Hepatocyte (in vitro differentiated cells): Measurements from ENCODE around the gene PMPCA. TPM values are rescaled to one million over a fixed set of nuclear protein-coding genes. Genes with fewer than 3 reads are reported as not detected.

Experiments used
- DNase-seq: peaks from one replicate; pipeline ENCODE4 v3.0.0-alpha.2; 2016; ENCODE audit warnings: low spot score
- H2AFZ ChIP-seq: fragments of 200-600 bp; sonication (generic); 2 replicates; pipeline ENCODE4 v1.6.0; 2016; ENCODE audit warnings: antibody characterized with exemption, mild to moderate bottlenecking
- H3K27ac ChIP-seq: fragments of 200-600 bp; sonication (generic); 2 replicates; pipeline ENCODE4 v1.5.1; 2016; ENCODE audit warnings: mild to moderate bottlenecking
- H3K27me3 ChIP-seq: fragments of 200-600 bp; sonication (generic); 2 replicates; pipeline ENCODE4 v1.6.1; 2016
- H3K36me3 ChIP-seq: fragments of 200-600 bp; sonication (generic); replicated peaks from 2 replicates; pipeline ENCODE4 v1.5.1; 2016; ENCODE audit warnings: low read depth; ENCODE audit not compliant: insufficient read depth
- H3K4me1 ChIP-seq: fragments of 200-600 bp; sonication (generic); 2 replicates; pipeline ENCODE4 v1.5.1; 2016; ENCODE audit warnings: mild to moderate bottlenecking, moderate library complexity; ENCODE audit not compliant: insufficient read depth
- H3K4me2 ChIP-seq: fragments of 200-600 bp; sonication (generic); 2 replicates; pipeline ENCODE4 v1.6.0; 2016
- H3K4me3 ChIP-seq: fragments of 200-600 bp; sonication (generic); 2 replicates; pipeline ENCODE4 v1.5.1; 2016; ENCODE audit warnings: mild to moderate bottlenecking
- H3K79me2 ChIP-seq: fragments of 200-600 bp; sonication (generic); 2 replicates; pipeline ENCODE4 v1.6.0; 2017; ENCODE audit warnings: mild to moderate bottlenecking
- H3K9me2 ChIP-seq: fragments of 200-600 bp; sonication (generic); replicated peaks from 2 replicates; pipeline ENCODE4 v1.6.0; 2017; ENCODE audit warnings: mild to moderate bottlenecking; ENCODE audit not compliant: insufficient read depth
- H3K9me3 ChIP-seq: fragments of 200-600 bp; sonication (generic); 2 replicates; pipeline ENCODE4 v1.5.1; 2016; ENCODE audit warnings: low read depth, mild to moderate bottlenecking
- H4K20me1 ChIP-seq: fragments of 200-600 bp; sonication (generic); 2 replicates; pipeline ENCODE4 v1.6.0; 2016; ENCODE audit warnings: mild to moderate bottlenecking; ENCODE audit not compliant: insufficient read depth, poor library complexity, severe bottlenecking
- EZH2 ChIP-seq: fragments of 200-600 bp; sonication (generic); IDR thresholded peaks from 2 replicates; pipeline ENCODE4 v1.6.1; 2016; ENCODE audit warnings: antibody characterized with exemption, mild to moderate bottlenecking, borderline replicate concordance
- EZH2phosphoT487 ChIP-seq: fragments of 200-600 bp; sonication (generic); IDR thresholded peaks from one replicate; pipeline ENCODE4 v1.6.1; 2018; ENCODE audit warnings: antibody characterized with exemption, mild to moderate bottlenecking, low read depth, moderate library complexity; ENCODE audit not compliant: unreplicated experiment, severe bottlenecking
- WGBS: methylation state at CpG from one replicate; pipeline ENCODE4 v1.1.6; 2016; ENCODE audit warnings: low lambda C conversion rate; ENCODE audit errors: missing lambda C conversion rate; 5-methylcytosine and 5-hydroxymethylcytosine counted together
- polyA plus RNA-seq: library from polyadenylated mRNA; unstranded; fragments of >200 nt; fragmentation: Nextera tagmentation; extraction: Ambion mirVana; gene quantifications from 2 replicates; pipeline ENCODE4 v1.2.1, GENCODE V29; 2016
- total RNA-seq: library from RNA; depleted of rRNA; stranded (reverse); fragments of >200 nt; gene quantifications from 2 replicates; pipeline ENCODE4 v1.2.3, GENCODE V29; 2014
- TF ChIP-seq, protein P1 (sequence below): fragments of 200-600 bp; sonication (generic); IDR thresholded peaks from 2 replicates; pipeline ENCODE4 v1.5.1; 2016; ENCODE audit warnings: antibody characterized with exemption, mild to moderate bottlenecking; ENCODE audit not compliant: poor library complexity

Gene PMPCA
- total and polyA plus RNA-seq, 2 experiments from 2014 or later: 45.1 to 85.7 TPM

DNA sequence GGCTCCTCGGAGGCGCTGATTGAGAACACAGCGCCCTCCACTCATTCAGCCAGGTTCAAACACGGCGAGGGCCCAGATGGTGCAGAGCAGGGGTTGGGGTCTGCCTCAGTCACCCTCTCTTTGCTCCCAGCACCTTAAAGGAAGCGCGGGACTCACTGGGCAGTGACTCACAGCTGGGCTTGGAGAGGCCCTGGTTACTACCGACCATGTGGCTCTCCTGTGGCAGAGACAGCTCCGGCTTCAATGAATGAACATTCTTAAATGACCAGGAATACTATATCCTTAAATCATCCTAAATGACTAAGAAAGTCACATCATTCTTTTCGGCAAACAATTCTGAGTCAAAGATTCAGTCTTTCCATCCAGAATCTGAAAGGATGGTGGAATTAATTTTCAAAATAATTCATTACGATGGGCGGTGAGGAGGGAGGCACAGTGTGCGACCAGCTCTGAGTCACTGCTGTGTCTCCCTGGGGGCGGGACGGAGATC is 30.8 kb downstream of the PMPCA start:
- Histone ChIP-seq H3K27me3 (no peaks in the 10 kb centered on the region), H3K4me1 (peaks cover 13% of the 10 kb centered on the region), H3K27ac (no peak overlapping the region), H3K4me2 (no peak overlapping the region), H3K79me2 (peaks cover 32% of the 10 kb centered on the region), H2AFZ (no peak overlapping the region), H3K36me3 (no peaks in the 10 kb centered on the region), H4K20me1 (peaks cover 29% of the 10 kb centered on the region), H3K9me2 (no peaks in the 10 kb centered on the region), H3K9me3 (no peaks in the 10 kb centered on the region), H3K4me3 (no peak overlapping the region)
- no peak for DNase-seq
- no peak for TF ChIP-seq EZH2phosphoT487
- TF ChIP-seq, protein P1, sequence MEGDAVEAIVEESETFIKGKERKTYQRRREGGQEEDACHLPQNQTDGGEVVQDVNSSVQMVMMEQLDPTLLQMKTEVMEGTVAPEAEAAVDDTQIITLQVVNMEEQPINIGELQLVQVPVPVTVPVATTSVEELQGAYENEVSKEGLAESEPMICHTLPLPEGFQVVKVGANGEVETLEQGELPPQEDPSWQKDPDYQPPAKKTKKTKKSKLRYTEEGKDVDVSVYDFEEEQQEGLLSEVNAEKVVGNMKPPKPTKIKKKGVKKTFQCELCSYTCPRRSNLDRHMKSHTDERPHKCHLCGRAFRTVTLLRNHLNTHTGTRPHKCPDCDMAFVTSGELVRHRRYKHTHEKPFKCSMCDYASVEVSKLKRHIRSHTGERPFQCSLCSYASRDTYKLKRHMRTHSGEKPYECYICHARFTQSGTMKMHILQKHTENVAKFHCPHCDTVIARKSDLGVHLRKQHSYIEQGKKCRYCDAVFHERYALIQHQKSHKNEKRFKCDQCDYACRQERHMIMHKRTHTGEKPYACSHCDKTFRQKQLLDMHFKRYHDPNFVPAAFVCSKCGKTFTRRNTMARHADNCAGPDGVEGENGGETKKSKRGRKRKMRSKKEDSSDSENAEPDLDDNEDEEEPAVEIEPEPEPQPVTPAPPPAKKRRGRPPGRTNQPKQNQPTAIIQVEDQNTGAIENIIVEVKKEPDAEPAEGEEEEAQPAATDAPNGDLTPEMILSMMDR: no peak
- no peak for TF ChIP-seq EZH2
- WGBS: 98% methylated on average over 15 of the region's 15 CpGs

GRCh38 chr9:136441681-136442245 is 31.3 kb downstream of the PMPCA start:
- H3K27ac ChIP-seq: no peak overlapping the region
- H3K4me1 ChIP-seq: peaks cover 13% of the 10 kb centered on the region
- H3K4me2 ChIP-seq: no peak overlapping the region
- H3K4me3 ChIP-seq: no peak overlapping the region
- H3K9me2 ChIP-seq: no peaks in the 10 kb centered on the region
- peaks cover 27% of the 10 kb centered on the region for H3K79me2 ChIP-seq
- H3K9me3 ChIP-seq: no peaks in the 10 kb centered on the region
- H3K27me3 ChIP-seq: no peaks in the 10 kb centered on the region
- DNase-seq: no peak
- H2AFZ ChIP-seq: no peak overlapping the region
- 95% methylated on average over 16 of the region's 17 CpGs for WGBS
- H4K20me1 ChIP-seq: peaks cover 23% of the 10 kb centered on the region
- TF ChIP-seq EZH2phosphoT487 (no peak), EZH2 (no peak)
- TF ChIP-seq, protein P1: no peak
- no peaks in the 10 kb centered on the region for H3K36me3 ChIP-seq

GRCh38 chr9:136442265-136442664 is 31.8 kb downstream of the PMPCA start:
- no peak overlapping the region for H3K4me2 ChIP-seq
- H3K27ac ChIP-seq: no peak overlapping the region
- H3K79me2 ChIP-seq: peaks cover 22% of the 10 kb centered on the region
- H3K4me3 ChIP-seq: no peak overlapping the region
- peaks cover 18% of the 10 kb centered on the region for H4K20me1 ChIP-seq
- no peak overlapping the region for H2AFZ ChIP-seq
- H3K36me3 ChIP-seq: no peaks in the 10 kb centered on the region
- H3K9me2 ChIP-seq: no peaks in the 10 kb centered on the region
- 91% methylated on average over 5 of the region's 5 CpGs for whole genome bisulfite sequencing
- H3K9me3 ChIP-seq: no peaks in the 10 kb centered on the region
- TF ChIP-seq EZH2phosphoT487 (no peak), EZH2 (no peak)
- TF ChIP-seq, protein P1: no peak
- no peak for DNase-seq
- peaks cover 11% of the 10 kb centered on the region for H3K4me1 ChIP-seq
- no peaks in the 10 kb centered on the region for H3K27me3 ChIP-seq
